ENCODE data around the gene A3GALT2.

The A3GALT2 gene

GRCh38 chr1:33258788-33259274 lies 62.1 kb downstream of the A3GALT2 start:
- no peak overlapping the region for H3K27ac ChIP-seq
- no peak for DNase-seq (ENCODE audit: low read depth, low spot score)

- no peak for DNase-seq (ENCODE audit: low read depth, low spot score)
- peak overlapping the region; percentile 73 for H3K27ac ChIP-seq
These were observed 62.9 kb downstream of the A3GALT2 start for GRCh38 chr1:33257772-33258712.

GRCh38 chr1:33257207-33257771 lies 63.6 kb downstream of the A3GALT2 start:
- DNase-seq (ENCODE audit: low read depth, low spot score), result no peak
- peak overlapping the region; percentile 73 for H3K27ac ChIP-seq

Data from epithelial cell of prostate (primary cell).